OCI-LY3 (cell line): Measurements from ENCODE around the gene CNN3.

Experiments
- H2AFZ ChIP-seq: fragments of 200-600, 300-600 bp; shearing (Covaris generic); 2 replicates; pipeline ENCODE4 v1.6.0; 2014; ENCODE audit warnings: antibody characterized with exemption, low read depth, low read length
- H3K27ac ChIP-seq: fragments of 200-600, 300-600 bp; sonication (generic); 2 replicates; pipeline ENCODE4 v1.5.1; 2014; ENCODE audit warnings: mild to moderate bottlenecking, low read length, moderate library complexity, mixed read lengths
- H3K27me3 ChIP-seq: fragments of 200-600, 300-600 bp; sonication (generic); 2 replicates; pipeline ENCODE4 v1.6.1; 2014; ENCODE audit warnings: low read depth, low read length, mixed read lengths
- H3K36me3 ChIP-seq: fragments of 200-600, 300-600 bp; sonication (generic); replicated peaks from 2 replicates; pipeline ENCODE3; 2014; ENCODE audit warnings: low read depth, low read length, mixed read lengths
- H3K4me1 ChIP-seq: fragments of 300-600, 200-600 bp; sonication (generic); 2 replicates; pipeline ENCODE4 v1.6.1; 2014; ENCODE audit warnings: low read length, mixed read lengths
- H3K4me2 ChIP-seq: fragments of 200-600, 300-600 bp; sonication (generic); 2 replicates; pipeline ENCODE4 v1.6.1; 2014; ENCODE audit warnings: low read length, mixed read lengths
- H3K4me3 ChIP-seq: fragments of 300-600, 200-600 bp; sonication (generic); 2 replicates; pipeline ENCODE4 v1.5.1; 2014; ENCODE audit warnings: antibody characterized with exemption, mild to moderate bottlenecking, low read length, moderate library complexity
- H3K79me2 ChIP-seq: fragments of 300-600, 200-600 bp; shearing (Covaris generic); 2 replicates; pipeline ENCODE4 v1.6.1; 2014; ENCODE audit warnings: mild to moderate bottlenecking, low read length, mixed read lengths
- H3K9ac ChIP-seq: fragments of 300-600, 200-600 bp; shearing (Covaris generic); 2 replicates; pipeline ENCODE4 v1.6.0; 2014; ENCODE audit warnings: mild to moderate bottlenecking, low read length, moderate library complexity
- H3K9me3 ChIP-seq: fragments of 200-600, 300-600 bp; shearing (Covaris generic); 2 replicates; pipeline ENCODE4 v1.6.1; 2014; ENCODE audit warnings: low read length, mixed read lengths; ENCODE audit not compliant: insufficient read depth
- H4K20me1 ChIP-seq: fragments of 200-600, 300-600 bp; sonication (generic); 2 replicates; pipeline ENCODE4 v1.6.1; 2016; ENCODE audit warnings: low read length, mixed read lengths; ENCODE audit not compliant: insufficient read depth
- CTCF ChIP-seq: fragments of 200-600, 300-600 bp; sonication (generic); IDR thresholded peaks from 2 replicates; pipeline ENCODE4 v1.5.1; 2014; ENCODE audit warnings: antibody characterized with exemption, low read length, low read depth
- EZH2phosphoT487 ChIP-seq: fragments of 200-600 bp; shearing (Covaris generic); IDR thresholded peaks from 2 replicates; pipeline ENCODE4 v1.6.1; 2018; ENCODE audit warnings: antibody characterized with exemption, mixed run types, low read depth

The CNN3 gene

GRCh38 chr1:94901841-94902240, 25.1 kb downstream of the CNN3 start:
- H3K4me3 ChIP-seq = no peak overlapping the region
- no peaks in the 10 kb centered on the region for H3K79me2 ChIP-seq
- no peaks in the 10 kb centered on the region for H3K36me3 ChIP-seq
- H4K20me1 ChIP-seq = no peaks in the 10 kb centered on the region
- H3K4me1 ChIP-seq = no peaks in the 10 kb centered on the region
- no peak overlapping the region for H2AFZ ChIP-seq
- no peak for TF ChIP-seq EZH2phosphoT487
- H3K9me3 ChIP-seq = no peaks in the 10 kb centered on the region
- no peak overlapping the region for H3K9ac ChIP-seq
- H3K27me3 ChIP-seq = no peaks in the 10 kb centered on the region
- H3K27ac ChIP-seq = no peak overlapping the region
- no peak overlapping the region for H3K4me2 ChIP-seq

- Histone ChIP-seq H3K79me2 (no peaks in the 10 kb centered on the region), H3K4me3 (no peak overlapping the region), H3K4me2 (no peak overlapping the region), H3K36me3 (no peaks in the 10 kb centered on the region), H3K4me1 (no peaks in the 10 kb centered on the region), H3K9me3 (no peaks in the 10 kb centered on the region), H4K20me1 (no peaks in the 10 kb centered on the region), H3K9ac (no peak overlapping the region), H3K27me3 (no peaks in the 10 kb centered on the region), H2AFZ (no peak overlapping the region), H3K27ac (no peak overlapping the region)
- TF ChIP-seq CTCF = no peak
Measured at GRCh38 chr1:94899756-94900155, 27.2 kb downstream of the CNN3 start.

GRCh38 chr1:94898491-94899385, 28.2 kb downstream of the CNN3 start:
- Histone ChIP-seq H3K36me3 (no peaks in the 10 kb centered on the region), H3K4me1 (no peaks in the 10 kb centered on the region), H3K27me3 (no peaks in the 10 kb centered on the region), H3K27ac (no peak overlapping the region), H3K9ac (no peak overlapping the region), H3K4me3 (no peak overlapping the region), H2AFZ (no peak overlapping the region), H4K20me1 (no peaks in the 10 kb centered on the region), H3K9me3 (no peaks in the 10 kb centered on the region), H3K4me2 (no peak overlapping the region), H3K79me2 (no peaks in the 10 kb centered on the region)
- no peak for TF ChIP-seq CTCF
- no peak for TF ChIP-seq EZH2phosphoT487

- Histone ChIP-seq H4K20me1 (no peaks in the 10 kb centered on the region), H3K27ac (no peak overlapping the region), H2AFZ (no peak overlapping the region), H3K4me2 (no peak overlapping the region), H3K4me1 (no peaks in the 10 kb centered on the region), H3K27me3 (no peaks in the 10 kb centered on the region), H3K36me3 (no peaks in the 10 kb centered on the region), H3K9me3 (no peaks in the 10 kb centered on the region), H3K4me3 (no peak overlapping the region), H3K9ac (no peak overlapping the region), H3K79me2 (no peaks in the 10 kb centered on the region)
- TF ChIP-seq CTCF (no peak), EZH2phosphoT487 (no peak)
Measured at GRCh38 chr1:94895518-94895917, 31.4 kb downstream of the CNN3 start.
